GM23248 (cell line): Measurements from ENCODE around the gene PLCD3. TPM values are rescaled to one million over a fixed set of nuclear protein-coding genes. Genes with fewer than 3 reads are reported as not detected.

Experiments
- DNase-seq: peaks from one replicate; pipeline ENCODE4 v3.0.0-alpha.2; 2015
- H2AFZ ChIP-seq: fragments of 200-600 bp; sonication (generic); 2 replicates; pipeline ENCODE4 v1.6.1; 2016; ENCODE audit warnings: antibody characterized with exemption
- H3F3A ChIP-seq: fragments of 200-600 bp; sonication (generic); 2 replicates; pipeline ENCODE4 v1.6.1; 2016; ENCODE audit warnings: mild to moderate bottlenecking, antibody characterized with exemption, mixed run types; ENCODE audit not compliant: insufficient read depth
- H3K27ac ChIP-seq: fragments of 200-600 bp; sonication (generic); 2 replicates; pipeline ENCODE4 v1.5.1; 2016; ENCODE audit warnings: mild to moderate bottlenecking
- H3K27me3 ChIP-seq: fragments of 200-600 bp; sonication (generic); replicated peaks from 2 replicates; pipeline ENCODE4 v1.6.1; 2016; ENCODE audit warnings: mild to moderate bottlenecking; ENCODE audit not compliant: insufficient read depth
- H3K36me3 ChIP-seq: fragments of 200-600 bp; sonication (generic); 2 replicates; pipeline ENCODE4 v1.6.1; 2016; ENCODE audit warnings: low read depth, mild to moderate bottlenecking
- H3K4me1 ChIP-seq: fragments of 200-600 bp; sonication (generic); 2 replicates; pipeline ENCODE4 v1.6.1; 2016; ENCODE audit warnings: mild to moderate bottlenecking; ENCODE audit not compliant: insufficient read depth
- H3K4me2 ChIP-seq: fragments of 200-600 bp; sonication (generic); one replicate; pipeline ENCODE4 v1.6.1; 2016; ENCODE audit warnings: mild to moderate bottlenecking; ENCODE audit not compliant: unreplicated experiment
- H3K4me3 ChIP-seq: fragments of 200-600 bp; sonication (generic); 2 replicates; pipeline ENCODE4 v1.5.1; 2016; ENCODE audit warnings: mild to moderate bottlenecking
- H3K79me2 ChIP-seq: fragments of 200-600 bp; sonication (generic); 2 replicates; pipeline ENCODE4 v1.6.1; 2016; ENCODE audit warnings: mild to moderate bottlenecking; ENCODE audit not compliant: insufficient read depth
- H3K9ac ChIP-seq: fragments of 200-600 bp; sonication (generic); 2 replicates; pipeline ENCODE4 v1.6.1; 2016; ENCODE audit warnings: mild to moderate bottlenecking
- H3K9me2 ChIP-seq: fragments of 200-600 bp; sonication (generic); 2 replicates; pipeline ENCODE4 v1.6.1; 2016; ENCODE audit warnings: mixed run types, mild to moderate bottlenecking, moderate library complexity; ENCODE audit not compliant: insufficient read depth
- H3K9me3 ChIP-seq: fragments of 200-600 bp; sonication (generic); one replicate; pipeline ENCODE4 v1.6.1; 2017; ENCODE audit warnings: low read depth
- H4K20me1 ChIP-seq: fragments of 200-600 bp; sonication (generic); 2 replicates; pipeline ENCODE4 v1.6.0; 2016; ENCODE audit not compliant: insufficient read depth
- EZH2 ChIP-seq: fragments of 200-600 bp; sonication (generic); IDR thresholded peaks from 2 replicates; pipeline ENCODE4 v1.6.1; 2018; ENCODE audit warnings: antibody characterized with exemption, mild to moderate bottlenecking; ENCODE audit not compliant: insufficient read depth, poor library complexity, severe bottlenecking
- EZH2phosphoT487 ChIP-seq: fragments of 200-600 bp; sonication (generic); IDR thresholded peaks from 2 replicates; pipeline ENCODE4 v1.6.1; 2018; ENCODE audit warnings: antibody characterized with exemption, moderate library complexity, mild to moderate bottlenecking, low read depth; ENCODE audit not compliant: insufficient read depth
- WGBS, 2 experiments: methylation state at CpG; one replicate each; pipeline ENCODE4 v1.1.6; 2015 to 2017; ENCODE audit warnings: low lambda C conversion rate in 2 of 2, low coverage in 1 of 2; ENCODE audit errors: missing lambda C conversion rate in 2 of 2; 5-methylcytosine and 5-hydroxymethylcytosine counted together
- in situ Hi-C: fragments of 300-500 bp; cut with MboI; formaldehyde crosslinking; loops from 2 replicates; pipeline ENCODE4 v1.15.0; 2020
- polyA plus RNA-seq: library from polyadenylated mRNA; unstranded; fragments of >200 nt; fragmentation: Nextera tagmentation; extraction: Ambion mirVana; gene quantifications from 2 replicates; pipeline ENCODE4 v1.2.1, GENCODE V29; 2016
- total RNA-seq: library from RNA; depleted of rRNA; stranded (reverse); fragments of >200 nt; shearing (Covaris generic); gene quantifications from 2 replicates; pipeline ENCODE4 v1.2.3, GENCODE V29; 2014

The PLCD3 gene
- total and polyA plus RNA-seq, 2 experiments from 2014 or later: 17.1 to 30.2 TPM

DNA sequence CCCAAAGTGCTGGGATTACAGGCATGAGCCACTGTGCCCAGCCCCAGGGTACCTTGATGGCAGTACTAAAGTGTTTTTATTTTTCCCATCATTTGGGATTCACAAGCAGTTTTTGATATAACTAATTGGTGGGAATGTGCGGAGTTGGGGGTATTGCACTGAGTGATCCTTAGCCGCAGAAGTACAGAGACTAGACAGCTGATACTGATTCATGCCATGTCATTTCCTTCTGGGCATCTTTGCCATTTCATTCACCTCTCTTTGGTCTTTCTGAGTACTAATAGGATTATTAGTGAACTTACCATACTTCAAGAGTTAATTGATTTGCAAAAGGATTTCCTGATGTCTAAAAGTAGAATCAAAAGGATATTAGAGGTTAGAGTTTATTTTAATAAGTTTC, 61.5 kb downstream of the PLCD3 start:
- H3K9ac ChIP-seq: no peak overlapping the region
- no peaks in the 10 kb centered on the region for H3K9me3 ChIP-seq
- no peaks in the 10 kb centered on the region for H4K20me1 ChIP-seq
- DNase-seq: no peak
- TF ChIP-seq EZH2 (no peak), EZH2phosphoT487 (no peak)
- peaks cover 24% of the 10 kb centered on the region for H3F3A ChIP-seq
- H3K4me1 ChIP-seq: peaks cover 28% of the 10 kb centered on the region
- no peaks in the 10 kb centered on the region for H3K27me3 ChIP-seq
- 91 to 93% methylated on average over 2 of the region's 2 CpGs for WGBS, 2 experiments
- 0 out of 2 replicates have a peak, but pooled peaks cover 3% of the 10 kb centered on the region for H3K36me3 ChIP-seq
- no peak overlapping the region for H3K4me2 ChIP-seq
- H2AFZ ChIP-seq: no peak overlapping the region
- H3K79me2 ChIP-seq: peaks cover 94% of the 10 kb centered on the region
- no peak overlapping the region for H3K4me3 ChIP-seq
- H3K9me2 ChIP-seq: no peaks in the 10 kb centered on the region
- no peak overlapping the region for H3K27ac ChIP-seq
- in situ Hi-C loops: no loop called here

- 97% methylated on average over 8 of the region's 8 CpGs for WGBS, 2 experiments
- H3K4me3 ChIP-seq: no peak overlapping the region
- H3K36me3 ChIP-seq: 0 out of 2 replicates have a peak, but pooled peaks cover 3% of the 10 kb centered on the region
- peaks cover 24% of the 10 kb centered on the region for H3F3A ChIP-seq
- H3K9ac ChIP-seq: no peak overlapping the region
- H3K27ac ChIP-seq: no peak overlapping the region
- peaks cover 94% of the 10 kb centered on the region for H3K79me2 ChIP-seq
- H3K4me2 ChIP-seq: no peak overlapping the region
- no peak overlapping the region for H2AFZ ChIP-seq
- peaks cover 27% of the 10 kb centered on the region for H3K4me1 ChIP-seq
- no peaks in the 10 kb centered on the region for H4K20me1 ChIP-seq
- in situ Hi-C loops: no loop called here
- no peaks in the 10 kb centered on the region for H3K27me3 ChIP-seq
- DNase-seq: no peak
- no peaks in the 10 kb centered on the region for H3K9me2 ChIP-seq
- TF ChIP-seq EZH2 (no peak), EZH2phosphoT487 (no peak)
- no peaks in the 10 kb centered on the region for H3K9me3 ChIP-seq
Measured at GRCh38 chr17:45070001-45070400, 62.3 kb downstream of the PLCD3 start.

GRCh38 chr17:45067637-45068036, 64.7 kb downstream of the PLCD3 start:
- in situ Hi-C loops: no loop called here
- H3K27ac ChIP-seq: 0 out of 2 replicates have a peak overlapping the region, but pooled peaks have one; percentile 2
- H3K36me3 ChIP-seq: 0 out of 2 replicates have a peak, but pooled peaks cover 3% of the 10 kb centered on the region
- no peak overlapping the region for H2AFZ ChIP-seq
- no peak for TF ChIP-seq EZH2
- no peak for TF ChIP-seq EZH2phosphoT487
- no peak overlapping the region for H3K4me2 ChIP-seq
- H3K9ac ChIP-seq: no peak overlapping the region
- H3K9me3 ChIP-seq: no peaks in the 10 kb centered on the region
- no peaks in the 10 kb centered on the region for H4K20me1 ChIP-seq
- no peaks in the 10 kb centered on the region for H3K27me3 ChIP-seq
- peaks cover 100% of the 10 kb centered on the region for H3K79me2 ChIP-seq
- DNase-seq: no peak
- no peaks in the 10 kb centered on the region for H3K9me2 ChIP-seq
- WGBS, 2 experiments: 52 to 68% methylated on average over 2 of the region's 2 CpGs
- no peak overlapping the region for H3K4me3 ChIP-seq
- peaks cover 1% of the 10 kb centered on the region; the same call in 1 of the 2 replicates for H3F3A ChIP-seq
- H3K4me1 ChIP-seq: peaks cover 15% of the 10 kb centered on the region

GRCh38 chr17:45063198-45063597, 69.1 kb downstream of the PLCD3 start:
- Histone ChIP-seq H3F3A (no peaks in the 10 kb centered on the region), H3K9ac (0 out of 2 replicates have a peak overlapping the region, but pooled peaks have one; percentile 12), H4K20me1 (no peaks in the 10 kb centered on the region), H2AFZ (no peak overlapping the region), H3K27ac (no peak overlapping the region), H3K9me2 (no peaks in the 10 kb centered on the region), H3K4me3 (0 out of 2 replicates have a peak overlapping the region, but pooled peaks have one; percentile 90), H3K27me3 (no peaks in the 10 kb centered on the region), H3K9me3 (no peaks in the 10 kb centered on the region), H3K4me2 (peak overlapping the region; percentile 95), H3K79me2 (peaks cover 93% of the 10 kb centered on the region), H3K36me3 (0 out of 2 replicates have a peak, but pooled peaks cover 3% of the 10 kb centered on the region), H3K4me1 (peaks cover 30% of the 10 kb centered on the region)
- 71 to 82% methylated on average over 1 of the region's 1 CpG for WGBS, 2 experiments
- in situ Hi-C loops: no loop called here
- DNase-seq: peak; percentile 26
- TF ChIP-seq EZH2phosphoT487: no peak
- no peak for TF ChIP-seq EZH2
